Activated naive CD8-positive, alpha-beta T cell (primary cell): ENCODE data around the gene PLD2.

Experiments used
- H3K27ac Mint-ChIP-seq: one replicate; pipeline ENCODE4 v1.8.0; 2021; ENCODE audit warnings: mixed read lengths
- H3K27me3 Mint-ChIP-seq: one replicate; pipeline ENCODE4 v1.8.0; 2021; ENCODE audit warnings: mixed read lengths
- H3K36me3 Mint-ChIP-seq: one replicate; pipeline ENCODE4 v1.8.0; 2021; ENCODE audit warnings: mixed read lengths
- H3K4me1 Mint-ChIP-seq: one replicate; pipeline ENCODE4 v1.8.0; 2021; ENCODE audit warnings: low read depth, mixed read lengths
- H3K4me3 Mint-ChIP-seq: one replicate; pipeline ENCODE4 v1.8.0; 2021; ENCODE audit warnings: mild to moderate bottlenecking, mixed read lengths
- H3K9me3 Mint-ChIP-seq: one replicate; pipeline ENCODE4 v1.8.0; 2021; ENCODE audit warnings: low read depth, mixed read lengths

PLD2 gene

GRCh38 chr17:4785311-4786105 lies 21.4 kb upstream of the PLD2 start:
- Mint-ChIP-seq H3K27ac (no peak overlapping the region), H3K9me3 (no peaks in the 10 kb centered on the region), H3K36me3 (no peaks in the 10 kb centered on the region), H3K27me3 (peaks cover 27% of the 10 kb centered on the region), H3K4me3 (peak overlapping the region; percentile 35), H3K4me1 (peaks cover 24% of the 10 kb centered on the region)

DNA sequence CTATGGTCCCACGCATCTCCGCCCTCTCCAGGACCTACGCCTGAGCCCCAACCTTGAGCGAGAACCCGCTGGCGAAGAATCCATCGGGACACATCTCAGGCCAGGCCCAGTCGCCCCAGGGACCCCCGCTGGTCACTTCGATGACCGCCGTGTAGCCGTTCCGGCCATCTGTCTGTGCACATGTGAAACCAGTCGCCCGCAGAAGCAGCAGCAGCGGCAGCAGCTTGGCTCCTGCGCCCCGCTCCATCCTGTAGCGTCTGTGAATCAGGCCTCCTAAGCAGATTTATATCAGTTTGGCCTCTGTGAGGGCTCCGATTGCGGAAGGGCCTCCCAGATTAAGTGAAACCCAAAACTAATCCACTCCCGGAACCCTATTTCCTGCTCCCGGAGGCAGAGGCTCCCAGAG lies 20.8 kb upstream of the PLD2 start, which contains the start of gene VMO1:
TSS of gene VMO1 (minus strand) at position 259 of the 406 bp plus-strand sequence. CDS start at position 247, 12 bp downstream.
- H3K36me3 Mint-ChIP-seq = no peaks in the 10 kb centered on the region
- H3K27me3 Mint-ChIP-seq = peaks cover 25% of the 10 kb centered on the region
- H3K27ac Mint-ChIP-seq = no peak within 1 kb of the TSS

GRCh38 chr17:4786516-4786915 lies 20.4 kb upstream of the PLD2 start:
- Mint-ChIP-seq H3K4me3 (no peak overlapping the region), H3K27ac (no peak overlapping the region), H3K27me3 (peaks cover 25% of the 10 kb centered on the region), H3K36me3 (no peaks in the 10 kb centered on the region), H3K9me3 (no peaks in the 10 kb centered on the region), H3K4me1 (peaks cover 28% of the 10 kb centered on the region)

More for the DNA sequence above, 20.8 kb upstream of the PLD2 start, which contains the start of gene VMO1:
- no peaks in the 10 kb centered on the region for H3K9me3 Mint-ChIP-seq
- peaks cover 28% of the 10 kb centered on the region for H3K4me1 Mint-ChIP-seq
- H3K4me3 Mint-ChIP-seq = peak within 1 kb of the TSS; percentile 35

- H3K9me3 Mint-ChIP-seq = no peaks in the 10 kb centered on the region
These were observed 18.7 kb upstream of the PLD2 start for GRCh38 chr17:4788159-4788806.

GRCh38 chr17:4788807-4789700 lies 17.9 kb upstream of the PLD2 start, which contains the start of gene GLTPD2:
GLTPD2 (plus strand) TSS chr17:4788964; CDS start chr17:4789012, 48 bp downstream.
- Mint-ChIP-seq H3K4me3 (peak within 1 kb of the TSS; percentile 71), H3K27me3 (peaks cover 15% of the 10 kb centered on the region), H3K4me1 (peaks cover 28% of the 10 kb centered on the region), H3K9me3 (no peaks in the 10 kb centered on the region), H3K36me3 (no peaks in the 10 kb centered on the region), H3K27ac (peak within 1 kb of the TSS; percentile 22)

More at GRCh38 chr17:4788159-4788806, 18.7 kb upstream of the PLD2 start:
- Mint-ChIP-seq H3K27me3 (peaks cover 18% of the 10 kb centered on the region), H3K27ac (no peak overlapping the region), H3K4me3 (peak overlapping the region; percentile 45), H3K36me3 (no peaks in the 10 kb centered on the region), H3K4me1 (peaks cover 28% of the 10 kb centered on the region)

GRCh38 chr17:4789701-4789950 lies 17.3 kb upstream of the PLD2 start:
- H3K4me1 Mint-ChIP-seq = peaks cover 28% of the 10 kb centered on the region
- no peaks in the 10 kb centered on the region for H3K36me3 Mint-ChIP-seq
- no peaks in the 10 kb centered on the region for H3K9me3 Mint-ChIP-seq
- H3K27ac Mint-ChIP-seq = peak overlapping the region; percentile 22
- peak overlapping the region; percentile 71 for H3K4me3 Mint-ChIP-seq
- H3K27me3 Mint-ChIP-seq = peaks cover 13% of the 10 kb centered on the region

DNA sequence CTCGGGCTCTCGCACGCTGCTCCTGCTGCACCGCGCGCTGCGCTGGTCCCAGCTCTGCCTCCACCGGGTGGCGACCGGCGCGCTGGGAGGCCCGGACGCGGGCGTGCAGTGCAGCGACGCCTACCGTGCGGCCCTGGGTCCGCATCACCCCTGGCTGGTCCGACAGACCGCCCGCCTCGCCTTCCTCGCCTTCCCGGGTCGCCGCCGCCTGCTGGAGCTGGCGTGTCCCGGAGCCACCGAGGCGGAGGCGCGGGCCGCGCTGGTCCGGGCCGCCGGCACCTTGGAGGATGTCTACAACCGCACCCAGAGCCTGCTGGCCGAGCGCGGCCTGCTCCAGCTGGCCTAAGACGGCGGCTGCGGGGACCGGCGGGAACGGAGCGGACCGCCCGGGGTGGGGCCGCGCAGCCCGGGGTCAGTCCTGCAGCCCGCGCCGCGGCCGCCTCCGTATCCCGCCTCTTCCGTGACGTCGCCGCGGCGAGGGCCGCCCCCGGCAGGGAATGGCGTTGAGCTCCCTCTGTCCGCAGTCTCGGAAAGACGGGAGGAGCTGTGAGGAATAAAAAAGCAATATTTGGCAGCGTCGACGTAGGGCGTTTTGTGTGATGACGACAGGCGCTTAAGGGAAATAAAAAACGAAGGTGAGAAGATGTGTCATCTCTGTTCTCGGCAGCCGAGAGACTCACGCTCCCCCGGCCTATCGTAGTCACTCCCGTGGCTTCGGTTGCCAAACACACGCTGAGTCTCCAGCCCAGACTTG lies 16.8 kb upstream of the PLD2 start:
- H3K4me3 Mint-ChIP-seq = peak overlapping the region; percentile 92
- H3K27me3 Mint-ChIP-seq = peaks cover 12% of the 10 kb centered on the region
- H3K4me1 Mint-ChIP-seq = peaks cover 28% of the 10 kb centered on the region
- H3K9me3 Mint-ChIP-seq = no peaks in the 10 kb centered on the region
- peak overlapping the region; percentile 92 for H3K27ac Mint-ChIP-seq
- no peaks in the 10 kb centered on the region for H3K36me3 Mint-ChIP-seq

GRCh38 chr17:4790705-4791088 lies 16.3 kb upstream of the PLD2 start:
- Mint-ChIP-seq H3K27me3 (peaks cover 10% of the 10 kb centered on the region), H3K36me3 (no peaks in the 10 kb centered on the region), H3K27ac (peak overlapping the region; percentile 92), H3K4me3 (peak overlapping the region; percentile 92), H3K4me1 (peaks cover 25% of the 10 kb centered on the region), H3K9me3 (no peaks in the 10 kb centered on the region)

GRCh38 chr17:4795168-4795567 lies 11.8 kb upstream of the PLD2 start:
- no peaks in the 10 kb centered on the region for H3K27me3 Mint-ChIP-seq
- H3K9me3 Mint-ChIP-seq = no peaks in the 10 kb centered on the region
- peaks cover 2% of the 10 kb centered on the region for H3K36me3 Mint-ChIP-seq
- H3K4me3 Mint-ChIP-seq = peak overlapping the region; percentile 27
- peak overlapping the region; percentile 100 for H3K27ac Mint-ChIP-seq
- peaks cover 19% of the 10 kb centered on the region for H3K4me1 Mint-ChIP-seq

- H3K9me3 Mint-ChIP-seq = no peaks in the 10 kb centered on the region
- peak overlapping the region; percentile 100 for H3K4me3 Mint-ChIP-seq
- H3K27me3 Mint-ChIP-seq = no peaks in the 10 kb centered on the region
- H3K27ac Mint-ChIP-seq = peak overlapping the region; percentile 100
- peaks cover 2% of the 10 kb centered on the region for H3K36me3 Mint-ChIP-seq
- peaks cover 12% of the 10 kb centered on the region for H3K4me1 Mint-ChIP-seq
These were observed 10.4 kb upstream of the PLD2 start for GRCh38 chr17:4796552-4796920.

GRCh38 chr17:4800462-4801196 lies 6.3 kb upstream of the PLD2 start:
- Mint-ChIP-seq H3K27ac (no peak overlapping the region), H3K36me3 (peaks cover 2% of the 10 kb centered on the region), H3K4me1 (peaks cover 11% of the 10 kb centered on the region), H3K4me3 (no peak overlapping the region), H3K27me3 (no peaks in the 10 kb centered on the region), H3K9me3 (no peaks in the 10 kb centered on the region)

GRCh38 chr17:4802228-4802627 lies 4.7 kb upstream of the PLD2 start, which contains the start of gene C17orf114:
C17orf114 (minus strand) TSS chr17:4802328.
- Mint-ChIP-seq H3K4me3 (no peak within 1 kb of the TSS), H3K36me3 (no peaks in the 10 kb centered on the region), H3K9me3 (no peaks in the 10 kb centered on the region), H3K27me3 (no peaks in the 10 kb centered on the region), H3K4me1 (peaks cover 8% of the 10 kb centered on the region), H3K27ac (no peak within 1 kb of the TSS)

GRCh38 chr17:4806456-4806776 lies 536 bp upstream of the PLD2 start:
- H3K27me3 Mint-ChIP-seq = no peaks in the 10 kb centered on the region
- peak overlapping the region; percentile 83 for H3K4me3 Mint-ChIP-seq
- no peaks in the 10 kb centered on the region for H3K36me3 Mint-ChIP-seq
- peak overlapping the region; percentile 46 for H3K27ac Mint-ChIP-seq
- H3K9me3 Mint-ChIP-seq = no peaks in the 10 kb centered on the region
- H3K4me1 Mint-ChIP-seq = peaks cover 14% of the 10 kb centered on the region
